Lung (tissue), 12 donors: ENCODE data around the gene CCDC167. TPM values are rescaled to one million over a fixed set of nuclear protein-coding genes. Genes with fewer than 3 reads are reported as not detected.

Source experiments
- ATAC-seq: fragments of 200-7000 bp; cut with Tn5 transposase; one replicate; pipeline ENCODE4 v1.9.1; 2020; ENCODE audit warnings: moderate number of reproducible peaks; ENCODE audit not compliant: insufficient read depth, low FRiP score
- DNase-seq, 3 donors: peaks; one replicate each; pipeline ENCODE4 v3.0.0-alpha.2; 2013 to 2017
- H3K27ac ChIP-seq, 2 donors: one replicate each; pipeline ENCODE4 v1.5.1; 2013; ENCODE audit warnings: mild to moderate bottlenecking in 2 of 2, moderate library complexity in 2 of 2, control low read depth in 1 of 2, inconsistent platforms in 1 of 2, low read depth in 1 of 2, low read length in 1 of 2
- H3K27me3 ChIP-seq, 3 donors: one replicate each; pipeline ENCODE4 v1.5.1; 2013; ENCODE audit warnings: low read length in 2 of 3; ENCODE audit not compliant: control insufficient read depth in 3 of 3, insufficient read depth in 3 of 3
- H3K36me3 ChIP-seq, 4 donors: one replicate each; pipeline ENCODE4 v1.5.1; 2013; ENCODE audit warnings: low read length in 4 of 4, mild to moderate bottlenecking in 1 of 4, moderate library complexity in 1 of 4; ENCODE audit not compliant: control insufficient read depth in 4 of 4, insufficient read depth in 4 of 4
- H3K4me1 ChIP-seq, 5 donors: one replicate each; pipeline ENCODE4 v1.5.1; 2013; ENCODE audit warnings: low read length in 5 of 5, mild to moderate bottlenecking in 2 of 5, moderate library complexity in 1 of 5; ENCODE audit not compliant: control insufficient read depth in 5 of 5, insufficient read depth in 5 of 5
- H3K4me3 ChIP-seq: one replicate; pipeline ENCODE4 v1.5.1; 2013; ENCODE audit warnings: mild to moderate bottlenecking, control low read depth, moderate library complexity
- H3K9ac ChIP-seq, 2 donors: one replicate each; pipeline ENCODE4 v1.5.1; 2013; ENCODE audit warnings: low read length in 2 of 2, control low read depth in 1 of 2; ENCODE audit not compliant: insufficient read depth in 1 of 2
- H3K9me3 ChIP-seq, 4 donors: one replicate each; pipeline ENCODE4 v1.5.1; 2013; ENCODE audit warnings: low read length in 3 of 4, mild to moderate bottlenecking in 1 of 4, moderate library complexity in 1 of 4; ENCODE audit not compliant: control insufficient read depth in 4 of 4, insufficient read depth in 3 of 4
- WGBS, 2 donors: extraction: QIAGEN DNeasy Blood & Tissue Kit; methylation state at CpG; one replicate each; pipeline ENCODE4 v1.1.7; 2013; 5-methylcytosine and 5-hydroxymethylcytosine counted together
- polyA plus RNA-seq, 2 donors: library from polyadenylated mRNA; stranded (reverse); fragments of 200-250 nt; gene quantifications; one replicate each; pipeline ENCODE4 v1.2.1, GENCODE V29; 2013
- total RNA-seq, 2 donors: library from RNA; depleted of rRNA in 1 of 2; stranded (reverse); fragments of >200 nt in 1 of 2; gene quantifications; one replicate each; pipeline ENCODE4 v1.2.1, GENCODE V29; 2014 to 2021
- TF ChIP-seq, protein P1 (sequence below): IDR thresholded peaks from 2 replicates; pipeline ENCODE4 v1.5.1; 2012; ENCODE audit warnings: mild to moderate bottlenecking; ENCODE audit errors: control extremely low read depth, extremely low read depth
- donor health status: control.
- donor health status: control.
- donor health status: Bipolar disorder and iron deficiency.
- donor health status: healthy.
- donor health status: DM: yes; HTN: yes; CAD: no.

CCDC167 gene
- total and polyA plus RNA-seq, 4 donors, result 13.4 to 54.6 (median 23.1) TPM

DNA sequence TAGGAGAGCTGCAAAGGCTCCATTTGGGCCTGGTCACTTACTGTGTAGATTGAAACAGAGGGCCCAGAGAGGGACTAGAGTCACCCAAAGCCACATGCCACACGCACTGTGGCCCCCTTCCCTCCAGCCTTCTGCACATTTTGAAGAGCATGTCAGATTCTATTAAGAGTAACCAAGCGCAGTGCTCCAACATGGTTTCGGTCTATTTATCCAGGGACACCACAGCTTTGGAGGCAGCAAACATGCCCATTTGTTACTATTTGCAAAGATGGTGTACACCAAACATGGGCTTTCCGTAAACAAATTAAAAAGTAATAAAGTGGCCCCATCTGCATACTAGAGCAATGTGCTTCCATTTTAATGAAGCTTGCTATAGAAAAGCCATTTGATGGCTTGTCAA, 43.7 kb upstream of the CCDC167 start:
- H3K27ac ChIP-seq, result no peak overlapping the region
- no peaks in the 10 kb centered on the region for H3K36me3 ChIP-seq
- H3K9me3 ChIP-seq, result peaks cover 0 to 5% (median 0%) of the 10 kb centered on the region in 4 donors
- 85 to 97% methylated on average over 4 of the region's 4 CpGs for WGBS, 2 donors
- H3K9ac ChIP-seq, result no peak overlapping the region
- H3K4me3 ChIP-seq, result no peak overlapping the region
- no peaks in the 10 kb centered on the region for H3K27me3 ChIP-seq
- DNase-seq (no peak), ATAC-seq (no peak)
- TF ChIP-seq, protein P1, sequence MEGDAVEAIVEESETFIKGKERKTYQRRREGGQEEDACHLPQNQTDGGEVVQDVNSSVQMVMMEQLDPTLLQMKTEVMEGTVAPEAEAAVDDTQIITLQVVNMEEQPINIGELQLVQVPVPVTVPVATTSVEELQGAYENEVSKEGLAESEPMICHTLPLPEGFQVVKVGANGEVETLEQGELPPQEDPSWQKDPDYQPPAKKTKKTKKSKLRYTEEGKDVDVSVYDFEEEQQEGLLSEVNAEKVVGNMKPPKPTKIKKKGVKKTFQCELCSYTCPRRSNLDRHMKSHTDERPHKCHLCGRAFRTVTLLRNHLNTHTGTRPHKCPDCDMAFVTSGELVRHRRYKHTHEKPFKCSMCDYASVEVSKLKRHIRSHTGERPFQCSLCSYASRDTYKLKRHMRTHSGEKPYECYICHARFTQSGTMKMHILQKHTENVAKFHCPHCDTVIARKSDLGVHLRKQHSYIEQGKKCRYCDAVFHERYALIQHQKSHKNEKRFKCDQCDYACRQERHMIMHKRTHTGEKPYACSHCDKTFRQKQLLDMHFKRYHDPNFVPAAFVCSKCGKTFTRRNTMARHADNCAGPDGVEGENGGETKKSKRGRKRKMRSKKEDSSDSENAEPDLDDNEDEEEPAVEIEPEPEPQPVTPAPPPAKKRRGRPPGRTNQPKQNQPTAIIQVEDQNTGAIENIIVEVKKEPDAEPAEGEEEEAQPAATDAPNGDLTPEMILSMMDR, result no peak
- H3K4me1 ChIP-seq, result peaks cover 0 to 7% (median 0%) of the 10 kb centered on the region in 5 donors

DNA sequence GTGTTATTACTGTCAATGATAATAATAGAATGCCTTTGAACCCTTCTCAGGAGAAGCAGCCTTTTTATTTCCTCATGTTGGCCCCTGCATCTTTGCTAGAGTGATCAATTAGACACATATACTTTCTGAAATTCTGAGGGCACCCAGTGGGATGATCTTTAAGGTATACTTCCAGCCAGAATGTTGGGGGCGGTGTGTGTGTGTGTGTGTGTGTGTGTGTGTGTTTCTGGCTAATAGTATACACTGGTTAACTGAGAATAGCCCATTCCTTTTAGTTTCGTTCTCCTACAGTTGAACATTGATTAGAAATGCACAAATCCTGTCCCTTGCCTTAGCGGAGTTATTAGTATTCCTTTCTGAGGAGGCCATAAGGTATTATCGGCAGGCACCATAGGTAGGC, 41.7 kb upstream of the CCDC167 start:
- TF ChIP-seq, protein P1, result no peak
- Histone ChIP-seq H3K27ac (no peak overlapping the region), H3K4me3 (no peak overlapping the region), H3K27me3 (peaks cover 4 to 19% (median 8%) of the 10 kb centered on the region in 3 donors), H3K36me3 (no peaks in the 10 kb centered on the region), H3K9me3 (peaks cover 0 to 2% (median 0%) of the 10 kb centered on the region in 4 donors), H3K9ac (no peak overlapping the region), H3K4me1 (peaks cover 0 to 21% (median 0%) of the 10 kb centered on the region in 5 donors)
- ATAC-seq, result no peak
- 90 to 95% methylated on average over 4 of the region's 4 CpGs for WGBS, 2 donors
- DNase-seq, result no peak

DNA sequence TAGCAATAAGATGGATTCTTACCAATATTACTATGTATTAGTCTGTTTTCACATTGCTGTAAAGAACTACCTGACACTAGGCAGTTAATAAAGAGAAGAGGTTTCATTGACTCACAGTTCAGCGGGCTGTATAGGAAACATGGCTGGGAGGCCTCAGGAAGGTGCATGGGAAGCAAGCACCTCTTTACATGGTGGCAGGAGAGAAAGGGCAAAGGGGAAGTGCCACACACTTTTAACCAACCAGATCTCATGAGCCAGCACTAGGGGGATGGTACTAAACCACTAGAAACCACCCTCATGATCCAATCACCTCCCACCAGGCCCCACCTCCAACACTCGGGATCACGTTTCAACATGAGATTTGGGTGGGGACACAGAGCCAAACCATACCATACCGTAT, 40.7 kb upstream of the CCDC167 start:
- DNase-seq (no peak), ATAC-seq (no peak)
- Histone ChIP-seq H3K27me3 (peaks cover 4 to 29% (median 8%) of the 10 kb centered on the region in 3 donors), H3K27ac (no peak overlapping the region), H3K36me3 (no peaks in the 10 kb centered on the region), H3K4me3 (no peak overlapping the region), H3K9me3 (peaks cover 0 to 2% (median 0%) of the 10 kb centered on the region in 4 donors), H3K9ac (no peak overlapping the region), H3K4me1 (peaks cover 0 to 30% (median 5%) of the 10 kb centered on the region in 5 donors)
- WGBS, 2 donors, result 71% methylated on average over 4 of the region's 4 CpGs
- TF ChIP-seq, protein P1, result no peak

DNA sequence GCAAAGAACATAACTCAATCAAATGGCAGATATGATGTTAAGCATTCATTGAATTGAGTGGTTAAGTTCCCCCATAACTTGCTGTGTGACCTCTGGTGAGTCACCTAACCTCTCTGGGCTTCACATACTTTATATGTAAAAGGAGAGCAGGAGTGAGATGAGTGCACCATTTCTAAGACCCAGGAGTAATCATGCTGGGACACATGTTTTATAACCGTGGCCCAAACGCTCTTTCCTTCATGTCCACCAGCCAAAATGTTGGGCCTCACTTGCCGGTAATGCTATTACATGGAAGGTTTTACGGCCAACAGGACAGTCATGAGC, 40.3 kb upstream of the CCDC167 start:
- H3K9ac ChIP-seq, result no peak overlapping the region
- H3K27ac ChIP-seq, result no peak overlapping the region
- WGBS, 2 donors, result 95 to 97% methylated on average over 4 of the region's 4 CpGs
- peaks cover 4 to 31% (median 11%) of the 10 kb centered on the region in 3 donors for H3K27me3 ChIP-seq
- H3K4me1 ChIP-seq, result peaks cover 0 to 34% (median 5%) of the 10 kb centered on the region in 5 donors
- H3K36me3 ChIP-seq, result no peaks in the 10 kb centered on the region
- DNase-seq (no peak), ATAC-seq (no peak)
- no peak overlapping the region for H3K4me3 ChIP-seq
- TF ChIP-seq, protein P1, result no peak
- H3K9me3 ChIP-seq, result peaks cover 0 to 2% (median 0%) of the 10 kb centered on the region in 4 donors
